ENCODE data around the gene MYF5. TPM values are rescaled to one million over a fixed set of nuclear protein-coding genes. Genes with fewer than 3 reads are reported as not detected.

MYF5 gene
- polyA plus RNA-seq, 12 donors = 16.0 to 49.8 (median 32.1) TPM; not detected in 1

DNA sequence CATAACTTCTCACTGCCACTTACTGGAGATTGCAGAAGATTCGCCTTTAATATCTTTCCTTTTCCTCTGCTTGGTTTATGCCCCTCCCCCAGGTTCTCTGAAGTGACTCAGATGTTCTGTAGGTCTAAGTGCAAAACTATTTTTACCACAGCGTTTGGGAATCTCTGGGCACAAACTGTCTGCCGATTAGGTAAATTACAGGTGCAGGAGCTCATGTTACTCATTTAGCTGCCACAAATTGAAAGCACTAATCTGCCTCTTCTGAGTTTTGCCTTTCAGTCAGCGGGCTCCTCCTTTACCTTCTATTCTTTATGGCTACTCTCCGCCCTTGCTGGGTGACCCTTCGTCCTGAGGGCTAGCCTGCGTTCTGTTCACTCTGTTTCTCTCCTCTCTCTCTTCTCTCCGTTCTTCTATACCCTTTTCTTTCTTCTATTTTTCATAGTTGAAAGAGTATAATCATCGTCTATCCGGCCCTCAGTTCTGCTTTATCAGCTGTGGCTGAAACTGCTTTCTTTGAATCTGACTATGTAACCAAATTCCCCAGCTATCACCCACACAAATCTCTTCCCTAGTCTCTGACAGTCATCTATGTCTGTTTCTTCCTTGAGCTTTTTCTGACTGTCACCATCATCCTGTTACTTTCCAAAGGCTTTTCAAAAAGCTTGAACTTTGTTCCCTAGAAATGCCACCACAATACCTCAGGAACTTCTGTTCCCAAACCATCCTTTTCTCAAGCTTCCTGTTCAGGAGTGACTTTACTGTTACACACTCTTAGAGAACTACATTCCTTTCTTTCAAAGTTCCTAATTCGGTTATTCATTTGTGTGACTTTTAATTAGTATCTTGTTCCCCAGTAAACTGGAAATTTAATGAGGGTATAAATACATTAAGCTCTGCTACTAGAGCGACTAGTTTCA lies 13.6 kb upstream of the MYF5 start:
- no peak for DNase-seq

DNA sequence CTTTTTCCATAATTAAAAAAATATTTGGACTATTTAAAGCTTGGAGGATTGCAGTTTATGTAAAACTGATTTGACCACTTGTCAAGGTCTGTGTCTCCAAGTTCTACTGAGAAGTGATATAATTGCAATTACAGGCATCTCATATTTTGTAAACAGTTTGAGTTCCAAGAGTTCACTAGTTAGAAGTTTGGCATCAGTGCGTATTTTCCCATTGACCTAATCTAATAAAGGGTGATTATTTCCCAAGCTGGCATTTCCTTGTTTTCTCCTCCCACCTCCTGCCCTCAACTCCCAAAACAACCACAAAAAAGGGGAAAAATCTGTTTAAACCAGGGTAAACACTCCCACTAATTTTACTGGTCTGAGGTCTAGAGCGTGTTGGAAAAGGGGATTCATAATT lies 12.3 kb upstream of the MYF5 start:
- no peak for DNase-seq

DNA sequence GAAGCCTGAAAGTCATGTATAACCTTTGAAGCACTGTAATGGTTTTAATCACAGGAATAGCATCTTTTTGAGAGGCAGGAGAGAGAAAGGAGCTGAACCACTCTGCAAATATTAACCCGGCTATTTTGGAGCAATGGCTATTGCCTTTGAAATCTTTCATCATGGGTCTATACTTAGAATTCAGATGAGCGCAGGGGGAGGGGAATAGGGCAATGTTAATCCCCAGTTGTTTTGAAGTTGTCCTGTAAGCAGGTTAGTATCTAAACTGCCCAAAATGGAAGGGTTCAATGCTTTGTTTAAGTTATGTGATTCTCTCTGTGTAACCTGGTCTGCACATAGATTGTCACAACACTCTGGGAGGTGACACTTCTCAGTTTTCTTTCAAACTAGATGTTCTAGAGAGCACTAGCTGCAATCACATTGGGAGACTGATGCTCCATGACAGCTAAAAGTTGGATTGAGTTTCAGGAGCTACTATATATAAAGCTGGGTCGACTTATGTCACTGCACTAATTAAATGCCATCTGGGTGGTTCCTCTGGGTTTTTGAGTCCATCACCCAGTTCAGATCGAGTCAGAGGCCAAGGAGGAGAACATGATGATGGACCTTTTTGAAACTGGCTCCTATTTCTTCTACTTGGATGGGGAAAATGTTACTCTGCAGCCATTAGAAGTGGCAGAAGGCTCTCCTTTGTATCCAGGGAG lies 9.4 kb upstream of the MYF5 start, which contains the start of gene MYF6:
MYF6 (plus strand) TSS at position 509 of the 704 bp plus-strand sequence; CDS start at position 595, 86 bp downstream.
- no peak for DNase-seq

DNA sequence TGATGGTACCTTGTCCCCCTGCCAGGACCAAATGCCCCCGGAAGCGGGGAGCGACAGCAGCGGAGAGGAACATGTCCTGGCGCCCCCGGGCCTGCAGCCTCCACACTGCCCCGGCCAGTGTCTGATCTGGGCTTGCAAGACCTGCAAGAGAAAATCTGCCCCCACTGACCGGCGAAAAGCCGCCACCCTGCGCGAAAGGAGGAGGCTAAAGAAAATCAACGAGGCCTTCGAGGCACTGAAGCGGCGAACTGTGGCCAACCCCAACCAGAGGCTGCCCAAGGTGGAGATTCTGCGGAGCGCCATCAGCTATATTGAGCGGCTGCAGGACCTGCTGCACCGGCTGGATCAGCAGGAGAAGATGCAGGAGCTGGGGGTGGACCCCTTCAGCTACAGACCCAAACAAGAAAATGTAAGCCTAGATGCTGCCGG lies 8.9 kb upstream of the MYF5 start:
- DNase-seq = no peak

DNA sequence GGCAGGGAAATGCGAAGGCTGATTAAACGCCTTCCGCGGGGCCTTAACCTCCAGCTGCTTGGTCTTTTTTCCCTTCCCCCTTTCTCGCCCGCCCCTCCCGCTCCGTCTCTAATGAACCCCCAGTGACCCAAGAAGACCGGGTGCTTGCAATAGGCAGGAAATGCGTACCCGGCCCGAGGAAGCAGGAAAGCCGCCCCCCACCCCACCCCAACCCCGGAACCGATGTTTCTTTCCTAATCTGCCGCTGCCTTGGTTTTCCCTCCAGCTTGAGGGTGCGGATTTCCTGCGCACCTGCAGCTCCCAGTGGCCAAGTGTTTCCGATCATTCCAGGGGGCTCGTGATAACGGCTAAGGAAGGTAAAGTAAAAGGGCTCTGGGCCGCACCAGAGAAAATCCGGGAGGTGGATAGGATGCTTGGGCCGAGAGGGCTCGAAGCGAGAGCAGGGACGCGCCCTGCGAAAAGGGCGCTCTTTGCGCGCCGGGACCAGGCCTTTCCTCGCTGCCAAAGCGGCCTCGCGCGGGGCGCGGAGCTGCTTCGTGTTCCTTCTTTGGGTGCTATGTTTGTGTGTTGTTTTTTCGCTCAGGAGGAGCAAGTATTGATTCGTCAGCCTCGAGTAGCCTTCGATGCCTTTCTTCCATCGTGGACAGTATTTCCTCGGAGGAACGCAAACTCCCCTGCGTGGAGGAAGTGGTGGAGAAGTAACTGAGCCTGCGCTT lies 8.3 kb upstream of the MYF5 start:
- DNase-seq = no peak

DNA sequence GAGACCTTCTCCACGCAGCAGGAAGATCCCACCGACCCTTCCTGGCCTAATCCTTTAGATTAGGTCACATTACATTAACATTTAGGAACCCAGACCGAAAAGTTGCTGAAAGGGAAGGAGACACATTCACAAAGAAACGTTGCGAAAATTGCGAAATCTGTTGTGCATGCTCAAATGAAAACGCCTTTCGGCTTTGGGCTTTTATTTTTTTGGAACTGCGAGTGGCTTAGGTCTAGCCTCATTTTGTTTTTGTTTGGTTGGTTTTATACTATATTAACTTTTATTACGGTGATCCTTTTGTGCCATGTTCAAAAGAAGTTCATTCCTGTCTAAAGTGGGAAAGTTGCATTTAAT lies 7.8 kb upstream of the MYF5 start:
- no peak for DNase-seq

DNA sequence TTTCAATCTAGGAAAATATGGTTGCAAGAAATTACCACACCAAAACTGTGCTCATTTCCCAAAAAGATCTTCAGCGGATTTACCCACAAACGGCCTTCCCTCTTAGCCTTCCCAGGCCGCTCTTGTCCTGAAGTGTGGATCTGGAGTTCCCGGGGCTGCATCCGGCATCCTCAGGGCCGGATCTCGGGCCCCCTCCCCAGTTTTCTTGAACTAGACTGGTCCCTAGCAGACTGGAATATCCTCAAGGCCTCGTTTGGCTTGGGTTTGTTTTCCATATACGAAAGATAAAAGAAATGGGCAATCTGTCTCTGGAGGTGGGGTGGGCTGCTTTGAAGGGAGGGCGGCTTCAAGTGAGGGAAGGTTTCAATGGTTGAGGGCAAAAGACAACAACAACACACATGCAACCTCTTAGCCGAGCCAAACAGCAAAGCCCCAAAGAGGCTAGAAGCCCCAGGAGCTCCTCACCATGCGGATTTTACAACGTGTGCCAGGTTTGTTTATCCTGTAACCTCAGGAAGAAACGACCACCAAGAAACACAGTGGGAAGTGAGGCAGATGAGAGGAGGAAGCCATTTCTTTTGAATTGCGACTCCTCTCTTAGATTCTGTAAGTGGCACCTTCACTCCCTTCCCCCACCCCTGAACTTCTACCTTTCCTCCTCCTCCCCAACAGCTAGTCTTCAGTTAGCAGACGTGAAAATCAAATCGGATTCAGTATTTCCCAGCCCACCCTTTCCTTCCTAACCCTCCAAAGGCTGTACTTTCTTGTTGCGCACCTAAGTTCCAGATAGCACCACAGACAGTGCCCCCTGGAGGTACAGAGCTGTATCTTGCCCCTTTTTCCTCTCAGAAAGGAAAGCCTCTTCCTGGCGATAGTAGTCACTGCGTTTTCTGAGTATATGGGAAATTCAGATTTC lies 6.6 kb upstream of the MYF5 start:
- no peak for DNase-seq

DNA sequence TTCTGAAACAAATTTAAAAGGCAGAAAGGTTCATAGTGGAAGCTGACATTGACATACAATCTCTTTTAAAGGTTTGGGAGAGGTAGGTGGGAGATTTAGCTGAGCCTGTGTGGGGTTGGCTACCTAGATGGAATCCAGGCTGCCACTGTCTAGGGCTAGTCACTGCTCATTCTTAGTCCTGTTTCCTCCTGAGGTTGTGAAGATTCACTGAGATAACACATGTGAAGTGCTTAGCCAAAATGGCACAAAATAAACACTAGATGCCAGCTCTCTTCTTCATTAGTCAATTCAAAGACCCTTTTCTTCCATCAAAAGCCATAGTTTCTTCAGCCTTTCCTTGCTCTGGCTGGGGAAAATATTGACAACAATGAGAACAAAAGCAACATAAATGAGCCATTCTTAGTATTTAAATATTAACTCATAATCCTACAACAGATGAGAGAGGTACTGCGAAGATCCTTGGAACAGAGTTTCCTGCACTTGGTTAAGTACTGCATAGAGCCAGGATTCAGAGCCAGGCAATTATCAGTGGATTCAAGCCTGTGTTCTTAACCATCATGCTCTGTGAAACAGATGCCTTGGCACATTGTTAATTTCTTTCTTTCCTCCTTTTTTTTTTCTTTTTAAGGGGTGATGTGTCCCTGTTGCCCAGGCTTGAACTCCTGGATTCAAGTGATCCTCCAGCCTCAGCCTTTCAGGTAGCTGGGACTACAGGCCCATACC lies 5.8 kb upstream of the MYF5 start:
- no peak for DNase-seq

DNA sequence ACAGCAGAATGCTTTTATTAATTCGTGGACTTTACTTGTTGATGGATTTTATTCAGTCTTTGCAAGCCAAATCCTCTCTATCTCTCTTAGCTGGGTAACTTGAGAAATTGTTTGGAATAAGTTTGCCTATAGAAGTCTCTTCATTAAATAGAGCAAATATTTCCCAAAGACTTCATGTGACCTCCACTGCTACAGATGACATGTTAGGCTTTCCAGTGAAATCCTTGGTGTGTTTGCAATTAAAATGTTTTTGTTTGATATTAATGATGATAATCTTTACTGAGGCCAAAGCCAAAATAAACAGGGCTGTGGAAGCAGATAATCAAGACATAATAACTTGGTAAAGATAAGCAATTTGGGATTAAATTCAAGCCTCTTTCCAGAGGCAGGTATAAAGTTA lies 4.8 kb upstream of the MYF5 start:
- no peak for DNase-seq

DNA sequence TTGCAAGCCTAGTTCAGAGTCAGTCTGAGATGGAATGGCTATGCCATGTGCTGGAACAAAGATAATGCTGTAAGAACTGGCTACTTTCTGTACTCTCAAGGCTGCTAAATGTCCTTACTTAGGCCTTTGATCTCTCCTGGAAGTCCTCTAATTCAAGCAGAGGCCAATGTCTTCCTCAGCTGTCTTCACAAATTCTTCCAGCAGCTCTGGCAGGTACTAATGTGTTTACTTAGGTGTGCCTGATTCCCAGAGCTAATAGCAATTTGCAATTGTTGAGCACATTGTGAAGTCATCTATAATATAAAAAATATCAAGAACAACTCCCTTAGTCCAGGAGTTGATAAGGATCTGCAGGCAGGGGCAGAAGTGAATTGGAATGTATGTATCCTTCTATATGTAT lies 3.8 kb upstream of the MYF5 start:
- DNase-seq = no peak

DNA sequence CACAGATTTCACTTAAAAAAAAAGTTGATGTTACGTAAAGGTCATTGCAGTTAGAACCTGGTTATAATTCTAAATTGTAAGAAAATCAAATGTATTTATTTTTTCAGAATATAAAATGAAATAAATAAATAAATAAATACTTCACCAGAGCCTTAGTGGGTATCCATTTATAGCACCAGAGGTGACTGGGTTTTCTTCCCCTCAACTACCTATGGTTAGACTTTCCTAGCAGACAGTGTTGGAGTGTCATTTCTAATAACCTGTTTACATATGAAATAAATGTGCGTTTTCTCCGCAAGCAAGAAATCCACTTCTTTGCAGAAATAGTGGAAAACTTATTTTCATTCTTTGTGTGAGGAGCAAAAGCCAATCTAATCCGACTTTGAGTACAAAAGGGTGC lies 3.3 kb upstream of the MYF5 start:
- DNase-seq = no peak

DNA sequence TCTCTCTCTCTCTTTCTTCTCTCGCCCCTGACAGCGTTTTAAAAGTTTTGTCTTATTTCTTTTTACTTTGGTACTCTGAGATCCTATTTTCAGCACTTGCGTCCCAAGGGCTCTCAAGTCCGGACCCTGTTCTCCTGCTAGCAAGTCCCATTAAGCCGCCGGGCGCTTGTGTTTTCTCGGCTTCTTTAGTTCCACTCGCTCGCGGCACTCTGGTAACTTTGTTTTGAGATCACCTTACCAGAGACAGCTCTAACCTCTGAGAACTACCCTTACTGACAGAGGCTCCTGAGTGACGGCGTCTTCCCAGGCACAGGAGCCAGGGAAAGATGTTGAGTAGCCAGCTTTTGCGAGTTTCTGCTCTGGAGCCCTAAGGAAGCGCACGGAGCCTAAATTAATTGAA lies 2.7 kb upstream of the MYF5 start:
- DNase-seq = no peak

DNA sequence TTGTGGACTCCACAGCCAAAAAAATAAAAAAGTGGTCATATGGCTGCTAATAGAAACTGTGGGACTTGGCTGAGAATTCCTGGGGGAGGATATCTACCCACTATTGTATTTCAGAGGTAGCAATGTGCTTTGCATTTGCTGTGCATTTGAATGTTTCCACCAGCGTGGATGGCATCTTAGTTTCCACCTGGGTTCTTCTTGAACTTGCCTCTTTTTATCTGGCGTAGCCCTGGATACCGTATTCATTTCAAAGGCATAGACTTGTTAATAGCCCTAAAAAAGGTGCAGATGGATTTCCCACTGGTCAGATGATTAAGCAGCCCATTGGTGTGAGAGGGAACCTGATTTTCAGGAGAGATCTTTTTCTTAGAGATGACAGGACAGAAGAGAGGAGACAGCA lies 1.9 kb upstream of the MYF5 start:
- no peak for DNase-seq

DNA sequence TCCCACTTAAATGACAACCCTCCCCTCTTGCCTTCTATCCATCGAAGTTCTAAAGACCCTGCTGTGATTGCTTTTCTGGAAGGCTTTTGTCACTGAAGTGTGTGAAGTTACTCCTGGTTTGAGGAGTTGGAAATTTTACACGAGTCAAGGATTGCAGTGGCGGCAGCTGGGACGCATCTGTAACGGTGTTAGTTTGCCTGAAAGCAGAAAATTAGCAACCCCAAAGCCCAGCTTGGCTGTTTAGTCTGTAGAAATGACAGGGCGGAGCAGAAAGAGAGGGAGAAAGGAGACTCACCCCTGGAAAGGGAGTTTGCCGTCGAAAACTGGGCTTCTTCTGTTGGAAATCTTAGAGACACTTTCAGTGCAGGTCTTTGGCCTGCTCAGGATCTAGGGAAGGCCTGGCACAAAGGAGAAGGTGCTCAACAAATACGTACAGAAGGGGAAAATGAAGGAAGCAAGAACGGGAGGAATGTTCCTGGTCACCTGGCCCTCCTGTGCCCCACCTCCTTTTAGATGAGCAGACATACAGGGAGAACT lies 931 bp upstream of the MYF5 start:
- no peak for DNase-seq

DNA sequence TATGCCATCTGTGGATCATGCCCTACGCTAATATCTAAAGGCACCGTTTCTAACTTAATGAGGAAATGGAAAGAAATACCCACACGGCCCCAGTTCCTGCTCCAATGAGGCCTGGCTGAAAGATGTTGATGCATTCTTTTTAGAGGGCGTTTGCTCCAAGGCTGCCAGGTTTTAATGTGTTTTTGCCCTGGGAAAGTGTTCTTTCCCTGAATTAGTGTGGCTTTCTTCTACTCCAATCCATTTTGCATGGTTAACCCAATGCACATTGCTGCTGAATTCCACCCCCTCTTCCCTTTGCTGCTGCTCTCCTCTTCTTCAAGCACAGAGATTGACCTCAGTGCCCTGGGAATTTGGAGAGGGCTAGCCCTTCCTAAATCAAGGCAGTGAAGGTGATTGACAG lies 1.1 kb downstream of the MYF5 start:
- no peak for DNase-seq

DNA sequence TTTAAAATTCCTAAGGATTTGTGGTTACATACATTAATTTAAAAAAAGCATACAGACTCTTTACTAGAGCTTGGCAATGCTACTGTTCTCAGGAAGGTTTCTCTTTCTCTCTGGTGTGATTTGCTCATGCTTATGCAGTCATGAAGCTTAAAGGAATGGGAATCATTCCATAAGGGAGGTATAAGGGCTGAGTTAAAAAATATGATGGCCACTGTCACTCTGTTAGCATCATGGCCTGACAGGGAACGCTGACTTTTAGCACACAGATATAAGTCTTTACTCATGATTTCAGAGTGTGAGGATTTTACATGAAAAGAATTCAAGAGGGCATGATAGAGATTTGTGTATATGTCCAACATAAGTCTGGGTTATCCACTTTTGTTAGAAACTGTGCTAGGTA lies 3.8 kb downstream of the MYF5 start:
- DNase-seq = no peak

DNA sequence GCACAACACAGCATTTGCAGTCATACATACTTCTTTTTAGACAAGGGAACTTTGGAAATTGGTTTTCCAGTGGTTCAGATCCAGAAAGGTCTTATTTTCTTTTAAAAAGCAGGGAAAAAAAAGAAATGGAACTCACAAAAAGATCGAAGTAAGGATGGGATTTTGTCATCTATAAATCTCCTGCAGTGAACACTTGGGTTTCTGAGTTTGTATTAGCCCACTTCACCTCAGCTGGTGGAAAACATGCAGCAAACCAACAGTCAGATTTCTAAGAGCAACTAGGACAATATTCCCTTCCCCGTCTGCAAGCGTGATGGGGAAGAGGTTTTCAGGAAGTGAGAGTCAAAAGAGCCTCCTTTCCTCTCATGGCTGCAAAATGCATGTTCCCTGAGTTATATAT lies 4.6 kb downstream of the MYF5 start:
- no peak for DNase-seq

DNA sequence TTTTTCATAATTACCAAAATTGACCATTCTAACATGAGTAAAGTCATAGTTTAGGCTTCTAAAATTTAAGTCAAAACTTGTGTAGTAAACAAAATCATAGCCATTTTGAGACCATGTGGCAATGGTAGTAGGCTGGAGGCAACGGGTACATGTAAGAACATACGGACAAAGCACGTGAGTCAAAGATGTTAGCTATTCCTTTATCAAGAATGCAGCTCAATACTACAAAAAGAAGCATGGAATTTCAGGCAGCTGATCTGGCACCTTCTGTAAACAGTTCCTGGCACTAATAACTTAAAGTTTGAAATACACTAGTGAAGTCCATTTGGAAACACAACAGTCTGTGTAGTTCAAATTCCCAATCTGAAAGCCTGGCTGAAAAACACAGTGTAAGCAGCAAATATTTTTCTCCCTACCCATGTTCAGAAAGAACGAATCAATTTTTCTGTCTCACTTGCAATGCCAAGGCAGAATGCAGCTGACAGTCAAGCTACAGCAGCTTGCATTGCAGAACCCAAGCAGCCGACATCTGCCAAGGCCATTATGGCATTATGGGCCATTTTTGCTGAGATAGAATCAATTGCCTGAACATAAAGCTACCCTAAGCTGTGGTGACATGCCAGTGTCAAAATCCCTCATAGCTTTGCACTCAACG lies 29.3 kb downstream of the MYF5 start:
- DNase-seq = peak; percentile 14

DNA sequence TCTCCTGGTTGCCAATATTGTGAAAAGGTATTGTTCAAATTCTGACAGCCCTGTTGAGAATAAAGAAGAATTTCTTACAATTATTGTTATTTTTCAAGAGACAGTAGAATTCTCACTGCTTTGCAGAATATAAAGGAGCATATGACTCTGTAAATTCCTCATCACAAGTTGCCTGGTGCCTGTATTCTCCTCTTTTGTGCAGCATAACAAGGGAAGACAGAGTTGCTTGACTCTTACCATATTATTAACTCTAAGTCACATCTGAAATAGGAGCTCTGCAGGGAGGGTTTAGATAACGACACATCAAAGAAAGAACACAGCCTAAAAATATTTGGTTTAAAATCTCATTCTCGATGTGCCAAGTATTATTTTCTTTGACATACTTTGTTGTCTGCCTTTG lies 31.1 kb downstream of the MYF5 start:
- no peak for DNase-seq

DNA sequence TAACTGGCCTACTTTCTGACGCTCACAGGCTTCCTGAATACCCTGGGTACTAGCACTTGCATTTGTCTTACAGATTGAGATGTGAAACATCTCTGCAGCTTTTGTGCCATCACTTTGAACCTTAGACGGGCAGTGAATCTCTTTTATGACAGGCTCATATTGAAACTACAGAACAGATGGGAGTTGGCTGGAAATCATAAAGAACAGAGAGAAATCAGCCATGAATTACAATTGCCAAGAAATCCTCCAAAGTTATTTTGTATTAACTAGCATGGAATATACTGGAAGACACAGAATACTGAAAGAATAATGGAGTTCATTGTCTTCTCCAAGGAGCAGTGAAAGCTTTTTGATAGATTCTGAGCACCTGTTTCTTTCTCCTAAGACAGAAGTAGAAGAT lies 32.7 kb downstream of the MYF5 start:
- peak; percentile 10 for DNase-seq
